Memory B cell (primary cell): ENCODE data around the gene HSPB9.

ENCODE experiments used
- ATAC-seq: fragments of 150-1000 bp; cut with Tn5 transposase; 2 replicates; pipeline ENCODE4 v1.10.0; 2021; ENCODE audit warnings: low read depth, mild to moderate bottlenecking, moderate library complexity
- DNase-seq, 2 donors: peaks; one replicate each; pipeline ENCODE4 v3.0.0; 2022; ENCODE audit warnings: low spot score in 2 of 2
- H3K27ac Mint-ChIP-seq: one replicate; pipeline ENCODE4 v1.8.0; 2022; ENCODE audit warnings: mild to moderate bottlenecking, moderate library complexity, mixed read lengths
- H3K27me3 Mint-ChIP-seq: one replicate; pipeline ENCODE4 v1.8.0; 2022; ENCODE audit warnings: mixed read lengths
- H3K36me3 Mint-ChIP-seq: one replicate; pipeline ENCODE4 v1.8.0; 2022; ENCODE audit warnings: mild to moderate bottlenecking, mixed read lengths
- H3K4me1 Mint-ChIP-seq: one replicate; pipeline ENCODE4 v1.8.0; 2022; ENCODE audit warnings: mixed read lengths
- H3K4me3 Mint-ChIP-seq: one replicate; pipeline ENCODE4 v1.8.0; 2022; ENCODE audit warnings: mild to moderate bottlenecking, moderate library complexity, mixed read lengths
- H3K9me3 Mint-ChIP-seq: one replicate; pipeline ENCODE4 v1.8.0; 2022; ENCODE audit warnings: mixed read lengths

Gene HSPB9

GRCh38 chr17:42120770-42121769 is 1.5 kb upstream of the HSPB9 start, which contains the start of gene KAT2A:
KAT2A (minus strand) TSS chr17:42121367; CDS start chr17:42121304, 63 bp downstream.
- Mint-ChIP-seq H3K4me3 (peak within 1 kb of the TSS; percentile 77), H3K9me3 (no peaks in the 10 kb centered on the region), H3K27me3 (no peaks in the 10 kb centered on the region), H3K36me3 (peaks cover 17% of the 10 kb centered on the region), H3K4me1 (peaks cover 17% of the 10 kb centered on the region), H3K27ac (peak within 1 kb of the TSS; percentile 47)
- DNase-seq: peak; percentile 65 to 73
- ATAC-seq: peak; percentile 84

- peaks cover 25% of the 10 kb centered on the region for H3K36me3 Mint-ChIP-seq
- H3K27ac Mint-ChIP-seq: peak overlapping the region; percentile 74
- ATAC-seq (no peak), DNase-seq (no peak)
- peaks cover 6% of the 10 kb centered on the region for H3K4me1 Mint-ChIP-seq
- H3K27me3 Mint-ChIP-seq: no peaks in the 10 kb centered on the region
- no peaks in the 10 kb centered on the region for H3K9me3 Mint-ChIP-seq
- no peak overlapping the region for H3K4me3 Mint-ChIP-seq
Measured at GRCh38 chr17:42124256-42124655, 1.7 kb downstream of the HSPB9 start.

GRCh38 chr17:42125565-42125964 is 3.0 kb downstream of the HSPB9 start:
- no peak for DNase-seq
- H3K27ac Mint-ChIP-seq: peak overlapping the region; percentile 74

GRCh38 chr17:42126836-42127235 is 4.2 kb downstream of the HSPB9 start:
- Mint-ChIP-seq H3K4me3 (no peak overlapping the region), H3K36me3 (peaks cover 32% of the 10 kb centered on the region), H3K27me3 (no peaks in the 10 kb centered on the region), H3K27ac (peak overlapping the region; percentile 12), H3K4me1 (peaks cover 14% of the 10 kb centered on the region), H3K9me3 (no peaks in the 10 kb centered on the region)
- ATAC-seq (no peak), DNase-seq (no peak)

More at GRCh38 chr17:42125565-42125964, 3.0 kb downstream of the HSPB9 start:
- Mint-ChIP-seq H3K36me3 (peaks cover 29% of the 10 kb centered on the region), H3K27me3 (no peaks in the 10 kb centered on the region), H3K4me3 (no peak overlapping the region), H3K4me1 (peaks cover 9% of the 10 kb centered on the region), H3K9me3 (no peaks in the 10 kb centered on the region)
- no peak for ATAC-seq

GRCh38 chr17:42127414-42127813 is 4.8 kb downstream of the HSPB9 start:
- peaks cover 17% of the 10 kb centered on the region for H3K4me1 Mint-ChIP-seq
- no peak for ATAC-seq
- H3K9me3 Mint-ChIP-seq: no peaks in the 10 kb centered on the region
- no peak overlapping the region for H3K4me3 Mint-ChIP-seq
- peak overlapping the region; percentile 38 for H3K27ac Mint-ChIP-seq
- H3K27me3 Mint-ChIP-seq: no peaks in the 10 kb centered on the region
- DNase-seq: no peak
- peaks cover 32% of the 10 kb centered on the region for H3K36me3 Mint-ChIP-seq

GRCh38 chr17:42129109-42129837 is 6.7 kb downstream of the HSPB9 start:
- H3K27me3 Mint-ChIP-seq: no peaks in the 10 kb centered on the region
- DNase-seq (no peak), ATAC-seq (no peak)
- peaks cover 32% of the 10 kb centered on the region for H3K36me3 Mint-ChIP-seq
- no peak overlapping the region for H3K4me3 Mint-ChIP-seq
- no peaks in the 10 kb centered on the region for H3K9me3 Mint-ChIP-seq
- H3K27ac Mint-ChIP-seq: no peak overlapping the region
- peaks cover 32% of the 10 kb centered on the region for H3K4me1 Mint-ChIP-seq

- no peak for ATAC-seq
- H3K36me3 Mint-ChIP-seq: peaks cover 26% of the 10 kb centered on the region
- DNase-seq: no peak
- H3K27ac Mint-ChIP-seq: peak overlapping the region; percentile 40
- no peaks in the 10 kb centered on the region for H3K9me3 Mint-ChIP-seq
- no peak overlapping the region for H3K4me3 Mint-ChIP-seq
- H3K4me1 Mint-ChIP-seq: peaks cover 29% of the 10 kb centered on the region
- H3K27me3 Mint-ChIP-seq: no peaks in the 10 kb centered on the region
Measured at GRCh38 chr17:42130310-42130936, 7.8 kb downstream of the HSPB9 start.

GRCh38 chr17:42131232-42131631 is 8.6 kb downstream of the HSPB9 start:
- H3K4me1 Mint-ChIP-seq: peaks cover 36% of the 10 kb centered on the region
- H3K27ac Mint-ChIP-seq: peak overlapping the region; percentile 83
- no peak for DNase-seq
- ATAC-seq: no peak
- H3K36me3 Mint-ChIP-seq: peaks cover 23% of the 10 kb centered on the region
- H3K9me3 Mint-ChIP-seq: no peaks in the 10 kb centered on the region
- H3K4me3 Mint-ChIP-seq: no peak overlapping the region
- H3K27me3 Mint-ChIP-seq: no peaks in the 10 kb centered on the region

- DNase-seq (no peak), ATAC-seq (no peak)
- no peaks in the 10 kb centered on the region for H3K9me3 Mint-ChIP-seq
- H3K27me3 Mint-ChIP-seq: no peaks in the 10 kb centered on the region
- H3K27ac Mint-ChIP-seq: peak overlapping the region; percentile 77
- H3K4me3 Mint-ChIP-seq: peak overlapping the region; percentile 44
- peaks cover 20% of the 10 kb centered on the region for H3K36me3 Mint-ChIP-seq
- peaks cover 41% of the 10 kb centered on the region for H3K4me1 Mint-ChIP-seq
Measured at GRCh38 chr17:42131981-42132432, 9.4 kb downstream of the HSPB9 start.

- peak overlapping the region; percentile 41 for H3K4me3 Mint-ChIP-seq
- peaks cover 42% of the 10 kb centered on the region for H3K4me1 Mint-ChIP-seq
- H3K27me3 Mint-ChIP-seq: no peaks in the 10 kb centered on the region
- no peaks in the 10 kb centered on the region for H3K9me3 Mint-ChIP-seq
- ATAC-seq (peak; percentile 38), DNase-seq (no peak)
- peaks cover 17% of the 10 kb centered on the region for H3K36me3 Mint-ChIP-seq
- H3K27ac Mint-ChIP-seq: peak overlapping the region; percentile 77
Measured at GRCh38 chr17:42132941-42133340, 10.3 kb downstream of the HSPB9 start.

GRCh38 chr17:42133461-42134041 is 10.9 kb downstream of the HSPB9 start:
- peaks cover 45% of the 10 kb centered on the region for H3K4me1 Mint-ChIP-seq
- peak overlapping the region; percentile 41 for H3K4me3 Mint-ChIP-seq
- H3K27ac Mint-ChIP-seq: peak overlapping the region; percentile 77
- DNase-seq (peak; percentile 63 to 73), ATAC-seq (peak; percentile 94)
- H3K9me3 Mint-ChIP-seq: no peaks in the 10 kb centered on the region
- H3K27me3 Mint-ChIP-seq: no peaks in the 10 kb centered on the region
- peaks cover 12% of the 10 kb centered on the region for H3K36me3 Mint-ChIP-seq

GRCh38 chr17:42135151-42135550 is 12.5 kb downstream of the HSPB9 start:
- no peak for DNase-seq
- H3K27me3 Mint-ChIP-seq: no peaks in the 10 kb centered on the region
- peak overlapping the region; percentile 75 for H3K27ac Mint-ChIP-seq
- H3K4me3 Mint-ChIP-seq: no peak overlapping the region
- ATAC-seq: no peak
- H3K9me3 Mint-ChIP-seq: no peaks in the 10 kb centered on the region
- peaks cover 47% of the 10 kb centered on the region for H3K4me1 Mint-ChIP-seq
- H3K36me3 Mint-ChIP-seq: peaks cover 11% of the 10 kb centered on the region
